ENCODE results near the gene ATP2B2. TPM values are rescaled to one million over a fixed set of nuclear protein-coding genes. Genes with fewer than 3 reads are reported as not detected.

Gene ATP2B2
- total and polyA plus RNA-seq, 8 donors, result 0.01 to 0.18 (median 0.06) TPM; not detected in 1

GRCh38 chr3:10279384-10280176, 225.8 kb downstream of the ATP2B2 start:
- Histone ChIP-seq H3K4me1 (peaks cover 0 to 5% of the 10 kb centered on the region in 2 donors), H3K27me3 (no peaks in the 10 kb centered on the region), H3K4me3 (no peak overlapping the region), H3K9me3 (no peaks in the 10 kb centered on the region), H3K27ac (no peak overlapping the region), H3K36me3 (peaks cover 0 to 87% of the 10 kb centered on the region in 2 donors)
- DNase-seq (no peak), ATAC-seq (no peak)
- no peak for TF ChIP-seq CTCF (IDR thresholded peaks at IDR 0.05)
- intact Hi-C loops (cut with DNase I), result no loop called here

GRCh38 chr3:10278501-10278900, 226.9 kb downstream of the ATP2B2 start:
- intact Hi-C loops (cut with DNase I), result no loop called here
- no peak for TF ChIP-seq CTCF (IDR thresholded peaks at IDR 0.05)
- Histone ChIP-seq H3K27ac (no peak overlapping the region), H3K36me3 (peaks cover 0 to 83% of the 10 kb centered on the region in 2 donors), H3K9me3 (no peaks in the 10 kb centered on the region), H3K4me3 (no peak overlapping the region), H3K27me3 (no peaks in the 10 kb centered on the region), H3K4me1 (peaks cover 0 to 15% of the 10 kb centered on the region in 2 donors)
- ATAC-seq (no peak), DNase-seq (no peak)

- peaks cover 0 to 78% of the 10 kb centered on the region in 2 donors for H3K36me3 ChIP-seq
- ATAC-seq, result no peak
Observed at GRCh38 chr3:10277115-10277625, 228.2 kb downstream of the ATP2B2 start.

GRCh38 chr3:10274601-10275000, 230.8 kb downstream of the ATP2B2 start:
- peaks cover 0 to 26% of the 10 kb centered on the region in 2 donors for H3K4me1 ChIP-seq
- no peaks in the 10 kb centered on the region for H3K9me3 ChIP-seq
- no peak overlapping the region for H3K27ac ChIP-seq
- DNase-seq (no peak), ATAC-seq (peak; percentile 21)
- no peak for TF ChIP-seq CTCF (IDR thresholded peaks at IDR 0.05)
- H3K4me3 ChIP-seq, result no peak overlapping the region
- intact Hi-C loops (cut with DNase I), result no loop called here
- peaks cover 0 to 78% of the 10 kb centered on the region in 2 donors for H3K36me3 ChIP-seq
- no peaks in the 10 kb centered on the region for H3K27me3 ChIP-seq

More at GRCh38 chr3:10277115-10277625, 228.2 kb downstream of the ATP2B2 start:
- no peak overlapping the region for H3K27ac ChIP-seq
- peaks cover 0 to 26% of the 10 kb centered on the region in 2 donors for H3K4me1 ChIP-seq
- DNase-seq, result no peak
- H3K27me3 ChIP-seq, result no peaks in the 10 kb centered on the region
- H3K4me3 ChIP-seq, result no peak overlapping the region
- H3K9me3 ChIP-seq, result no peaks in the 10 kb centered on the region
- TF ChIP-seq CTCF (IDR thresholded peaks at IDR 0.05), result no peak
- intact Hi-C loops (cut with DNase I), result no loop called here

Small RNAs within 50 kb of the gene (microRNA-seq; reads per million reads assigned to microRNA genes)
- 0 reads per million in 2 donors for gene MIR378B
- gene MIR885, result 0 reads per million in 2 donors

Other genes starting within 250 kb of the ATP2B2 start
- gene GHRL, start 212.6 kb downstream of the ATP2B2 start, total RNA-seq, result 1 to 10 TPM in 1 of 2 donors, under 1 TPM in 1; 0.17 to 3.0 TPM
- gene GHRL, start 212.6 kb downstream of the ATP2B2 start, polyA plus RNA-seq (ENCODE audit: insufficient read length in 6 of 6), result 100 to 1,000 TPM in 5 of 6 donors, 10 to 100 TPM in 1; 50.2 to 195 (median 123) TPM
- gene SEC13, start 184.5 kb downstream of the ATP2B2 start, total RNA-seq, result 100 to 1,000 TPM; 130 to 131 TPM
- 100 to 1,000 TPM; 102 to 135 (median 105) TPM for gene SEC13, start 184.5 kb downstream of the ATP2B2 start, polyA plus RNA-seq (ENCODE audit: insufficient read length in 6 of 6)

Measured in left lung (tissue), 10 donors.